ENCODE results near the gene CCR5.

The CCR5 gene

DNA sequence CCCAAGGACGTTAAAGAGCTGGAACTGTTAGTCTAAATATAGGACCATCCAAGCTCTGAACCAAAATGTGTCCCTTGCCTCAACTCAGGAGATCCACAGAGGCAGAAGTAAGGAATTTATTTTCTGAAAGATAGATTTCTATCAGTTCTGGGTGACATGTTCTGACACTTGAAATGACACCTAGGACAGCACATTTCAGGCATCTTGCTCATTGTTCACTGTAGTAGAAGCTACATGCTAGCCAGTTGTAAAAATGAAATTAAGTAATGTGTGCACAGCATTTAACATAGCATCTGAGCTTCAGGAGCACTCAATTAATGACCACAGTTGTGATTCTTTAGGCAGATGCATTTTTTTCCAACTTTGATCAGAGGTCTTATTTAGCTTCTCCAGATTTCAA is 16.3 kb upstream of the CCR5 start:
- Histone ChIP-seq H3K27ac (ENCODE audit: low read length) (peak overlapping the region; percentile 34; the same call in 1 of the 2 replicates), H3K36me3 (ENCODE audit: insufficient read depth, low read length) (no peaks in the 10 kb centered on the region), H4K20me1 (ENCODE audit: insufficient read depth, low read length) (no peaks in the 10 kb centered on the region), H3K9ac (ENCODE audit: low read depth, low read length) (no peak overlapping the region; the same call in 1 of the 2 replicates), H2AFZ (ENCODE audit: low read depth, low read length) (no peak overlapping the region), H3K27me3 (ENCODE audit: insufficient read depth, low read length, poor library complexity) (no peaks in the 10 kb centered on the region), H3K79me2 (ENCODE audit: insufficient read depth, low read length) (no peaks in the 10 kb centered on the region), H3K4me3 (ENCODE audit: low read depth in 1 of 2, low read length in 2 of 2) (no peak overlapping the region), H3K4me2 (ENCODE audit: insufficient read depth, low read length) (no peak overlapping the region), H3K9me3 (ENCODE audit: insufficient read depth, low read length, severe bottlenecking) (no peaks in the 10 kb centered on the region), H3K4me1 (ENCODE audit: insufficient read depth, low read length) (peaks cover 44% of the 10 kb centered on the region)
- no peak for ATAC-seq (ENCODE audit: insufficient read depth, low read depth)
- DNase-seq: no peak
- TF ChIP-seq, protein P1, sequence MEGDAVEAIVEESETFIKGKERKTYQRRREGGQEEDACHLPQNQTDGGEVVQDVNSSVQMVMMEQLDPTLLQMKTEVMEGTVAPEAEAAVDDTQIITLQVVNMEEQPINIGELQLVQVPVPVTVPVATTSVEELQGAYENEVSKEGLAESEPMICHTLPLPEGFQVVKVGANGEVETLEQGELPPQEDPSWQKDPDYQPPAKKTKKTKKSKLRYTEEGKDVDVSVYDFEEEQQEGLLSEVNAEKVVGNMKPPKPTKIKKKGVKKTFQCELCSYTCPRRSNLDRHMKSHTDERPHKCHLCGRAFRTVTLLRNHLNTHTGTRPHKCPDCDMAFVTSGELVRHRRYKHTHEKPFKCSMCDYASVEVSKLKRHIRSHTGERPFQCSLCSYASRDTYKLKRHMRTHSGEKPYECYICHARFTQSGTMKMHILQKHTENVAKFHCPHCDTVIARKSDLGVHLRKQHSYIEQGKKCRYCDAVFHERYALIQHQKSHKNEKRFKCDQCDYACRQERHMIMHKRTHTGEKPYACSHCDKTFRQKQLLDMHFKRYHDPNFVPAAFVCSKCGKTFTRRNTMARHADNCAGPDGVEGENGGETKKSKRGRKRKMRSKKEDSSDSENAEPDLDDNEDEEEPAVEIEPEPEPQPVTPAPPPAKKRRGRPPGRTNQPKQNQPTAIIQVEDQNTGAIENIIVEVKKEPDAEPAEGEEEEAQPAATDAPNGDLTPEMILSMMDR (IDR thresholded peaks at IDR 0.05; ENCODE audit: borderline replicate concordance, extremely low read depth, low read length, poor library complexity, severe bottlenecking): no peak
- no peak for TF ChIP-seq EZH2 (IDR thresholded peaks at IDR 0.05; ENCODE audit: borderline replicate concordance, low read depth, low read length, severe bottlenecking)

DNA sequence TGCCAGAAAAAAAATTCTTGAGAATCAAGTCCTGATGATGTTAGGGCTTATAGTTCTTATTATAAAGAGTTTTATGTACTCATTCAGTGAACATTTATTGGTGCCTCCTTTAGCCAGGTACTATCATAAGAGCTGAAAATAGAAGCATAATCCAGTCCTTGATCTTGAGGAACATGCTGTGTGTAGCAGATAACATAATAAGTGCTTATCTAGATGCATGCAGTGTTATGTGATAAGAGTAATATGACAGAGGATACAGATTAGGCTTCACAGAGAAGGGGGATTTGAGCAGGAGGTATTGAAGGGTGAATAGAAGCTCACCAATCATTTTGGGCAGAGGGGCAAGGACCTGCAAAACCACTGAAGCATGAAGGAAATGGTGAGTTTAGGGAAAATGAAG is 15.8 kb upstream of the CCR5 start:
- no peak overlapping the region for H2AFZ ChIP-seq (ENCODE audit: low read depth, low read length)
- TF ChIP-seq EZH2 (IDR thresholded peaks at IDR 0.05; ENCODE audit: borderline replicate concordance, low read depth, low read length, severe bottlenecking): no peak
- TF ChIP-seq, protein P1 (IDR thresholded peaks at IDR 0.05; ENCODE audit: borderline replicate concordance, extremely low read depth, low read length, poor library complexity, severe bottlenecking): no peak
- H3K79me2 ChIP-seq (ENCODE audit: insufficient read depth, low read length): no peaks in the 10 kb centered on the region
- no peaks in the 10 kb centered on the region for H3K27me3 ChIP-seq (ENCODE audit: insufficient read depth, low read length, poor library complexity)
- no peaks in the 10 kb centered on the region for H3K9me3 ChIP-seq (ENCODE audit: insufficient read depth, low read length, severe bottlenecking)
- DNase-seq: no peak
- H3K9ac ChIP-seq (ENCODE audit: low read depth, low read length): no peak overlapping the region
- H3K4me2 ChIP-seq (ENCODE audit: insufficient read depth, low read length): no peak overlapping the region
- H4K20me1 ChIP-seq (ENCODE audit: insufficient read depth, low read length): no peaks in the 10 kb centered on the region
- no peak for ATAC-seq (ENCODE audit: insufficient read depth, low read depth)
- no peaks in the 10 kb centered on the region for H3K36me3 ChIP-seq (ENCODE audit: insufficient read depth, low read length)
- H3K27ac ChIP-seq (ENCODE audit: low read length): no peak overlapping the region
- H3K4me3 ChIP-seq (ENCODE audit: low read depth in 1 of 2, low read length in 2 of 2): no peak overlapping the region
- peaks cover 39% of the 10 kb centered on the region for H3K4me1 ChIP-seq (ENCODE audit: insufficient read depth, low read length)

DNA sequence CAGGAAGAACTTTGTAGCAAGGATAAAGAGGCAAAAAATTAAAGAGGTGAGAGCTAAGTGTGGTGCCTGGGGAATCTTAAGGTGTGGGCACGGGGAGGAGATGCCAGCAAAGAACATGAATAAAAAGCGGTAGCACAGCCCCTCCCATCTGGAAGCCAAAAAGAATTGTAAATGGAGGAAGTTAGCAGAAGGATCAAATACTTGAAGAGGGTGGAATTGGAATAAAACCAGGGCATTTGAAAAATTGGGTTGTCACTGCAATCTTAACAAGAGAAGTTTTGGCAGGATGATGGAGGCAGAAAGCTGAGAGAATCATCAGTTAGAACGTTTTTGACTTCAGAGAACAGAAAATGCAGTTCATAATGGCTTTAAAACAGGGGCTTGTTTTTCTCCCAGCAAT is 14.5 kb upstream of the CCR5 start:
- Histone ChIP-seq H3K27ac (ENCODE audit: low read length) (no peak overlapping the region), H3K9me3 (ENCODE audit: insufficient read depth, low read length, severe bottlenecking) (no peaks in the 10 kb centered on the region)

More for the DNA sequence above, 14.5 kb upstream of the CCR5 start:
- ATAC-seq (ENCODE audit: insufficient read depth, low read depth): no peak
- Histone ChIP-seq H3K79me2 (ENCODE audit: insufficient read depth, low read length) (no peaks in the 10 kb centered on the region), H4K20me1 (ENCODE audit: insufficient read depth, low read length) (no peaks in the 10 kb centered on the region), H3K4me2 (ENCODE audit: insufficient read depth, low read length) (no peak overlapping the region), H3K9ac (ENCODE audit: low read depth, low read length) (no peak overlapping the region), H2AFZ (ENCODE audit: low read depth, low read length) (no peak overlapping the region), H3K4me3 (ENCODE audit: low read depth in 1 of 2, low read length in 2 of 2) (no peak overlapping the region), H3K36me3 (ENCODE audit: insufficient read depth, low read length) (no peaks in the 10 kb centered on the region), H3K27me3 (ENCODE audit: insufficient read depth, low read length, poor library complexity) (no peaks in the 10 kb centered on the region), H3K4me1 (ENCODE audit: insufficient read depth, low read length) (peaks cover 31% of the 10 kb centered on the region)
- DNase-seq: no peak
- TF ChIP-seq, protein P1 (IDR thresholded peaks at IDR 0.05; ENCODE audit: borderline replicate concordance, extremely low read depth, low read length, poor library complexity, severe bottlenecking): no peak
- no peak for TF ChIP-seq EZH2 (IDR thresholded peaks at IDR 0.05; ENCODE audit: borderline replicate concordance, low read depth, low read length, severe bottlenecking)
